NCI-H526 (cell line): ENCODE measurements around the gene ZNF19.
"Not testable (repeated sequence)": the region's sequence is repeated elsewhere in the genome, so short reads cannot be mapped to it uniquely, and the experiment has no call there.

Experiments
- DNase-seq, 2 experiments: peaks; one replicate each; lab custom pipeline; 2025; lab: John Stamatoyannopoulos, UW

Gene ZNF19

GRCh38 chr16:71489122-71489521 lies at the start of gene ZNF19:
Gene ZNF19 (minus strand): TSS chr16:71489324. CDS start chr16:71482114, 7,210 bp downstream.
- DNase-seq, result no peak

GRCh38 chr16:71537643-71538042 lies 48.5 kb upstream of the ZNF19 start:
- peak in 1 of 2 experiments; percentile 69 for DNase-seq

DNA sequence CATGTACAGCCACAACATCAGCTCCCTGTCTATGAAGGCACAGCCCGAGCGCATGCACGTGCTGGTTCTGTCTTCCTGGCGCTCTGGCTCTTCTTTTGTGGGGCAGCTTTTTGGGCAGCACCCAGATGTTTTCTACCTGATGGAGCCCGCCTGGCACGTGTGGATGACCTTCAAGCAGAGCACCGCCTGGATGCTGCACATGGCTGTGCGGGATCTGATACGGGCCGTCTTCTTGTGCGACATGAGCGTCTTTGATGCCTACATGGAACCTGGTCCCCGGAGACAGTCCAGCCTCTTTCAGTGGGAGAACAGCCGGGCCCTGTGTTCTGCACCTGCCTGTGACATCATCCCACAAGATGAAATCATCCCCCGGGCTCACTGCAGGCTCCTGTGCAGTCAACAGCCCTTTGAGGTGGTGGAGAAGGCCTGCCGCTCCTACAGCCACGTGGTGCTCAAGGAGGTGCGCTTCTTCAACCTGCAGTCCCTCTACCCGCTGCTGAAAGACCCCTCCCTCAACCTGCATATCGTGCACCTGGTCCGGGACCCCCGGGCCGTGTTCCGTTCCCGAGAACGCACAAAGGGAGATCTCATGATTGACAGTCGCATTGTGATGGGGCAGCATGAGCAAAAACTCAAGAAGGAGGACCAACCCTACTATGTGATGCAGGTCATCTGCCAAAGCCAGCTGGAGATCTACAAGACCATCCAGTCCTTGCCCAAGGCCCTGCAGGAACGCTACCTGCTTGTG lies 47.8 kb upstream of the ZNF19 start:
- no peak for DNase-seq

GRCh38 chr16:71532366-71532765 lies 43.2 kb upstream of the ZNF19 start:
- DNase-seq, result no peak

- no peak for DNase-seq
These were observed 39.7 kb upstream of the ZNF19 start for GRCh38 chr16:71528863-71529262.

DNA sequence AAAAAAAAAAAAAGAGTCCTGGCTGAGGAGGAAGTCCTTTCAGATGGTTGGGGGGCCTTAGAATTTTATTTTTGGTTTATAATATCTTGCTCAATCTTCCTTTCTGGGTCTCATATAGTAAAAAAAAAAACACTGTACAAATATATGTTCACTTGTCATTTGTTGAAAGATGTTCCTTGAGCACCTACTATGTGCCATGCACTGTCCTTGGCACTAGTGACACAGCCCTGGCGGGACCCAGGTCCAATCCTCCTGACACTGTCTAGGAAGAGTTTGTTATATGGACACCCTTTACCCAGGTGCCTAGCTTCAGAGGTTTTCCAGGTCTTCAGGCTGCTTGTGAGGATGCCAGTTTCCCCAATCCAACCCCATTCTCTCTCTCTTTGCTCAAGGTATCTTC lies 39.1 kb upstream of the ZNF19 start:
- no peak for DNase-seq

GRCh38 chr16:71526111-71526631 lies 37.0 kb upstream of the ZNF19 start, which contains the start of gene CHST4:
Gene CHST4 (plus strand): TSS chr16:71526426. CDS start chr16:71536678, 10,252 bp downstream.
- DNase-seq, result peak; percentile 80

DNA sequence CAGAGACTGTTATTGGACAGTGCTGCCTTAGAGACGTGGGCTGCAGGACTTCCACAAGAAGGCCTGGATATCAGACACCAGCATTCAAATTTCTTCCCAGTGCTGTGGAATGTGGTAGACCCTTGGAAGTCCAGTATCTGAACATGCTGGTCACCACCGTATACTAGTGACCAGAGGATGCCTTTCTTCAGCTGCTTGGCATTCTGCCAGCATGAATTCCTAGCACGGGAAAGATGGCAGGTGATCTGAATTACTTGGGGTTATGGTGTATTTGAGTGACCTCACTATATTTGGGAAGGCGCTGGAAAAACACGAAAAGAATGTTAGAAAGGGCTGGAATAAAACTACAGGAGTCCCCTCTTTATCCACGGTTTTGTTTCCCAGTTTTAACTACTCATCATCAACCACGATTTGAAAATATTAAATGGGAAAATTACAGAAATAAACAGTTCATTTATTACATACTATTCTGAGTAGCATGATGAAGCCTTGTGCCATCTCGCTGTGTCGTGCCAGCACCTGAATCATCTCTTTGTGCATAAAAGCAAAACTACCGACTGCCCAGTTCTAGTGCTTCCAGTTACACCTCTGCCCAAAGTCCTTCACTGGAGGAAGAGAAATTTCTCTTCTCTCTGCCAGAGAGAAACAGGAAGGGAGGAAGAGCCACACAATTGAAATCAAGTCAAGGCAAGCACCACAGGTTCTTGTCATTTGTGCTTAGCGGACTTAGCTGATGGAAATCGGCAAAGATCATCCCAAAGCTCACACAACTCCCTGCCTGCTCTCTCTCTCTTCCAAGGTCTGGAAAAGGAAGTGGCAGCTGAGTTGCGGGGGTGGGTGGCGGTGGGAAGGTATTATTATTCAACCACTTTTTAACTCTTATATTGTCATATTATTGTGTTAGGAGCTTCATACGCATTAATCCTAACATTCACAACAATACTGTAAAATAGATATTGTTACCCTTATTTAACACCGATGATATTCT lies 35.7 kb upstream of the ZNF19 start:
- no peak for DNase-seq

DNA sequence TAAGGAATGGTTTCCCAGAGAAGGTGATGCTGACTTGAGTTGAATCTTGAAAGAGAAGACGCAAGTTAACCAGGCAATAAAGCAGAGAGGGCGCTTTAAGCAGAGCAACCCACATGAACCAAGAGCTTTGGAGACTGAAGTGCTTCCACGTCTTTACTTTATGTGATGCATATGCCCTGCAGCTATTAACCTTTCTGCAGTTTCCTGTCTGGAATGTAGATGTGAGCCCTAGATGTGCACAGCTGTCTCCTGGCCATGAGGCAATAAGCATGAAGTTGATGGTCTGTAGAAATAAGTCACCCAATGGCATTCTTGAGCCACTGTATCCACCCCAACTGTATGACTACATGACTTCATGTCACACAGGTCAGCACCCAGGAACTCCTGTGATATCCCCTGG lies 31.4 kb upstream of the ZNF19 start:
- no peak for DNase-seq

GRCh38 chr16:71515026-71515425 lies 25.9 kb upstream of the ZNF19 start:
- DNase-seq, result no peak

GRCh38 chr16:71514476-71514875 lies 25.4 kb upstream of the ZNF19 start:
- no peak for DNase-seq

DNA sequence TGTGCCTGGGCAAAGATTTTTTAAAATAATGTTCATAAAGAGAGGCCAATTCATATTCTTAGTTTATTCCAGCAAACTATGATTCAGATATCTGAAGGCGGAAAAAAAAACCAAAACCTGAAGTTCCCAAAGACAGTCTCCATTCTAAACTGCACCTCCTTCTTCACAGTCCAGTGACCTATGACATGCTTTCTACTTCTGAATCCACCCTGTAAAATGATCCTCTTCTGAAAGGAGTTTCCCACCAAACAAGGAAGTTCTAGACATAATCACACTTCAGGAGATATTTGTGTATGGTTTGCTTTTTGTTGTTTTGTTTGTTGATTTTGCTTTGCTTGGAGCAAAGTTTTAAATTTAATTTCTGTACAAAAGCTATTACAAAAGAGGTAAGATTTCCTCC lies 24.2 kb upstream of the ZNF19 start:
- DNase-seq, result no peak

DNA sequence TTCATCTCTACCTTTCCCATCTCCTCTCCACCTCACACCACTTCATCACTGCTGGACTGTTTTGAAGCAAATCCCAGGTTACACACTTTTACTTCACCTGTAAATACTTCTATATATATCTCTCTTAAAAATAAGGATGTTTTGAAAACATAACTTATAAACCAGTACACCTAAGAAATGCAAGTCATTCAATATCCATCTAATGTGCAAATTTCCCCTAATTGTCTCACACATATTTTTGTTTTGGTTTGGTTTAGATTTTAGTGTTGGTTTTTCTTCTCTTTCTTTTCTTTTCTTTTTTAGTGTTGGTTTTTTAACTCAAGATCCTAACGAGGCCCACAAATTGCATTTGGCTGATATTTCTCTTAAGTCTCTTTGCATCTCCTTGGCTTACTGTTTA lies 17.9 kb upstream of the ZNF19 start:
- no peak for DNase-seq

GRCh38 chr16:71504901-71505300 lies 15.8 kb upstream of the ZNF19 start:
- no peak for DNase-seq

- not testable (repeated sequence) for DNase-seq
These were observed 14.9 kb upstream of the ZNF19 start for GRCh38 chr16:71504051-71504450.

DNA sequence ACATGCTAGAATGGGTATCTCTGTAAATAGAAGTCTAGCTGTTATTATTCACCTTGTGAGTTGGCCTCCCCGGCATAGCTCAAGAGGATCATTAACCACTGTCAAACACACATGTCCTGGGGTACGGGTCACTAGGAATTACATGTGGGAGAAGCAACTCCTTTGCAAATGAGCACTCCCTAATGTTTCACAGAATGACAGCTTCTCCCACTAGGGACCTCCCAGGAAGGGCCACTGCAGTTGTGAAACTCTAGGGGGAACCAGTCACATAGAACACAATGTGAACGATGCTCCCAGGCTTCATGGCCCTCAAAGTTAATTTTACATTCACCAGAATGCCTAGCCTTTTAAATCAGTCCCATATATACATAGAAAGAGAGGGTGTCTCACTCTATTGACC lies 12.4 kb upstream of the ZNF19 start:
- DNase-seq, result no peak

GRCh38 chr16:71500964-71501363 lies 11.8 kb upstream of the ZNF19 start:
- no peak for DNase-seq

DNA sequence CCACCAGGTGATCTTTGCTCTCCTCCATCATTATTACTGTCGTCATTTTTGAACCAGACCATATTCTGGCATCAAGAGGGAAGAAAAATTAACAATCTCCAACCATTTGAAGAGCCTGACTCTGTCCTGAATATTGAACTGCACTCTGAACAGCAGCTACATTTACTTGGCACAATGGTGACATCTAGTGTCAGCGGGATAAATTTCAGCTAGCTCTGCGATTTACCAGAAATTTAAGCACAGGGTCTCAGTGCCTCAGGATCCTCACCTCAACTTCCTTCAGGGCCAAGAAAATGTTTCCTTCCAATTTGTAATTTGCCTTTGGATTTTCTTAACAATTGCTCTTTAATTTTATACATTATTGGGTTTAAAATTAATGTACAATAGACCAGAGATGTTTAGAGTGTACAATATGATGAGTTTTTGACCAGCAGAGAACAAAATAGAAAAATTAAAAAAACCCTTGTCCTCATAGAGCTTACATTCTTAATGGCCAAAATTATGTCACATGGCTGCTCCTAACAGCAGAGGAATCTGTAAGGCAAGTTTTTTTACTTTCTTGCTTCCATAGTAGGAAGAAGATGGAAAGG lies 10.7 kb upstream of the ZNF19 start:
- DNase-seq, result peak; percentile 8 to 64

DNA sequence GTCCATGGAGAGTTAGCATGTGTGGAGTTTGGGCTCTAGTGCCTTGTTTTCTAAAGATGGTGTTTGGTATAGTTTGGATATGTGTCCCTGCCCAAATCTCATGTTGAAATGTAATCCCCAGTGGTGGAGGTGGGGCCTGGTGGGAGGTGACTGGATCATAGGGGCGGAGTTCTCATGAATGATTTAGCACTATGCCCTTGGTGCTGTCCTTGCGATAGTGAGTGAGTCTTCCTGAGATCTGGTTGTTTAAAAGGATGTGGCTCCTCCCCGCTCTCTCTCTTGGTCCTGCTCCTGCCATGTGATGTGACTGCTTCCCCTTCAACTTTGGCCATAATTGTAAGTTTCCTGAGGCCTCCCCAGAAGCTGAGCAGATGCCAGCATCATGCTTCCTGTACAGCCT lies 8.9 kb upstream of the ZNF19 start:
- DNase-seq, result no peak

- no peak for DNase-seq
These were observed 4.1 kb upstream of the ZNF19 start for GRCh38 chr16:71493213-71493612.

DNA sequence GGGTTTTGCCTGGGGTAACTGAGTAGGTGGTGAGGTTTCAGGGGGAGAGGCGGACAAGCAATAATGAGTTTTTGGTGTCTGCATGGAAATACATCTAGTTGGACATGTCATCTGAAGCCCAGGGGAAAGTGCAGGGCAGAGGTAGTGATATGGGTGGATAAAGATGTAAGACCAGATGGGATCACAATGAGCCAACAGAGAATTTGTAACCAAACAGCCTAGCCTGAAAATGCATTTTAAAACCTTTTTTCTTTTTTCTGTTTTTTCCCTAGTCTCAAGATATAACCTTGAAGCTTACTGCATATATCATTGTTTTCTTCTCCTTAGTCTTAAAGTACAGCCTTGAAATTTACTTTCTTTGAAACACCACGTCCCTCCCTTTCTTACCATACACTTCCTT lies 3.7 kb upstream of the ZNF19 start:
- no peak for DNase-seq

GRCh38 chr16:71491054-71491453 lies 1.9 kb upstream of the ZNF19 start:
- DNase-seq, result no peak
